CD4-positive, alpha-beta memory T cell (primary cell): ENCODE data around the gene PPEF1. TPM values are rescaled to one million over a fixed set of nuclear protein-coding genes. Genes with fewer than 3 reads are reported as not detected.

Source experiments
- CTCF ChIA-PET: fragments of 350-600 bp; sonication (Branson Sonifier 250); formaldehyde crosslinking; loops from one replicate; lab custom pipeline; 2021; ENCODE audit warnings: inconsistent platforms; ENCODE audit not compliant: partially characterized antibody; lab: Charles Lee
- POLR2A ChIA-PET: fragments of 350-600 bp; sonication (Branson Sonifier 250); formaldehyde crosslinking; loops from one replicate; lab custom pipeline; 2021; ENCODE audit not compliant: partially characterized antibody; lab: Charles Lee
- DNase-seq, 5 donors: peaks; one replicate each; pipeline versions ENCODE4 v3.0.0 to v3.0.0-alpha.2; 2020 to 2022; ENCODE audit warnings: mixed read lengths in 1 of 5
- H3K27ac ChIP-seq: one replicate; pipeline ENCODE4 v1.7.0; 2013; ENCODE audit warnings: low read depth, low read length
- H3K27me3 ChIP-seq: 2 replicates; pipeline ENCODE4 v1.7.0; 2013; ENCODE audit warnings: mild to moderate bottlenecking, low read length, moderate library complexity; ENCODE audit not compliant: insufficient read depth
- H3K36me3 ChIP-seq: 2 replicates; pipeline ENCODE4 v1.7.0; 2013; ENCODE audit warnings: mild to moderate bottlenecking, low read length, moderate library complexity; ENCODE audit not compliant: insufficient read depth
- H3K4me1 ChIP-seq: 2 replicates; pipeline ENCODE4 v1.7.0; 2013; ENCODE audit warnings: mild to moderate bottlenecking, low read length, moderate library complexity; ENCODE audit not compliant: insufficient read depth
- H3K4me3 ChIP-seq, 2 donors: one replicate each; pipeline ENCODE4 v1.7.0; 2013; ENCODE audit warnings: low read length in 2 of 2, mild to moderate bottlenecking in 1 of 2
- H3K9me3 ChIP-seq, 2 donors: one replicate each; pipeline ENCODE4 v1.7.0; 2013; ENCODE audit warnings: low read length in 2 of 2, control low read depth in 1 of 2; ENCODE audit not compliant: control insufficient read depth in 1 of 2
- H3K27ac Mint-ChIP-seq, 7 donors: one replicate each; pipeline ENCODE4 v1.8.0; 2020 to 2021; ENCODE audit warnings: mixed read lengths in 7 of 7, mild to moderate bottlenecking in 6 of 7, inconsistent platforms in 3 of 7, moderate library complexity in 3 of 7
- H3K27me3 Mint-ChIP-seq, 2 donors: one replicate each; pipeline ENCODE4 v1.8.0; 2020 to 2021; ENCODE audit warnings: mixed read lengths in 2 of 2
- H3K36me3 Mint-ChIP-seq, 2 donors: one replicate each; pipeline ENCODE4 v1.8.0; 2020 to 2021; ENCODE audit warnings: mixed read lengths in 2 of 2, inconsistent platforms in 1 of 2, mild to moderate bottlenecking in 1 of 2
- H3K4me1 Mint-ChIP-seq, 4 donors: one replicate each; pipeline ENCODE4 v1.8.0; 2020 to 2021; ENCODE audit warnings: mixed read lengths in 4 of 4, mild to moderate bottlenecking in 1 of 4
- H3K4me3 Mint-ChIP-seq, 8 donors: one replicate each; pipeline ENCODE4 v1.8.0; 2020 to 2021; ENCODE audit warnings: mixed read lengths in 8 of 8, mild to moderate bottlenecking in 7 of 8, moderate library complexity in 6 of 8, inconsistent platforms in 3 of 8
- H3K9me3 Mint-ChIP-seq, 8 donors: one replicate each; pipeline ENCODE4 v1.8.0; 2020 to 2021; ENCODE audit warnings: mixed read lengths in 8 of 8, mild to moderate bottlenecking in 5 of 8, inconsistent platforms in 3 of 8, moderate library complexity in 1 of 8
- intact Hi-C: fragments of 100-400 bp; cut with micrococcal nuclease; formaldehyde crosslinking; loops from one replicate; pipeline ENCODE4 v1.15.1; 2023
- polyA plus RNA-seq, 2 donors: library from polyadenylated mRNA; unstranded; fragments of 300-500 nt; fragmentation: Illumina TruSeq; gene quantifications; one replicate each; pipeline ENCODE4 v1.2.3, GENCODE V29; 2021
- total RNA-seq, 2 experiments: library from RNA; stranded (reverse); gene quantifications; one replicate each; pipeline ENCODE4 v1.2.3, GENCODE V29; 2021

PPEF1 gene
- total and polyA plus RNA-seq, 4 experiments from 2014 or later, result 1.00 TPM; not detected in 3

DNA sequence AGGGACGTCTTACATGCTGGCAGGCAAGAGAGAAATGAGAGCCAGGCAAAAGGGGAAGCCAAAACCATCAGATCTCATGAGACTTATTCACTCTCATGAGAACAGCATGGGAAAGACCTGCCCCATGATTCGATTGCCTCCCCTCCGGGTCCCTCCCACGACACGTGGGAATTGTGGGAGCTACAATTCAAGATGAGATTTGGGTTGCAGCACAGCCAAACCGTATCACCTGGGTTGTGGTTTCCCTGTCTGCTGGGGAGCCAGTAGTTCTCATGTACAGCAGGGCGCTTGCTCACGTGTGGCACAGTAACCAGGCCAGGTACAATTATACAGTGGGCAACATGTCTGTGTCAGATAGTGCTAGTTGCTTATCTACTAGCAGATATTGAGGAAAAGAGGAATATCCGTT is 24.5 kb upstream of the PPEF1 start:
- ChIA-PET CTCF (no interaction called here), POLR2A (interaction anchor here (1.5 kb wide), 1 partner anchor 8 kb away, joined by 4 read pairs; no protein-coding TSS in a partner anchor)
- Mint-ChIP-seq H3K27ac (no peak overlapping the region), H3K36me3 (no peaks in the 10 kb centered on the region), H3K9me3 (no peaks in the 10 kb centered on the region), H3K4me3 (no peak overlapping the region), H3K27me3 (peaks cover 0 to 2% of the 10 kb centered on the region in 2 donors), H3K4me1 (peaks cover 0 to 3% (median 1%) of the 10 kb centered on the region in 4 donors)
- intact Hi-C loops, result no loop called here
- H3K36me3 ChIP-seq, result no peaks in the 10 kb centered on the region
- no peaks in the 10 kb centered on the region for H3K4me1 ChIP-seq
- H3K9me3 ChIP-seq, result no peaks in the 10 kb centered on the region
- H3K27ac ChIP-seq, result no peak overlapping the region
- H3K27me3 ChIP-seq, result no peaks in the 10 kb centered on the region
- no peak overlapping the region for H3K4me3 ChIP-seq
- no peak for DNase-seq

DNA sequence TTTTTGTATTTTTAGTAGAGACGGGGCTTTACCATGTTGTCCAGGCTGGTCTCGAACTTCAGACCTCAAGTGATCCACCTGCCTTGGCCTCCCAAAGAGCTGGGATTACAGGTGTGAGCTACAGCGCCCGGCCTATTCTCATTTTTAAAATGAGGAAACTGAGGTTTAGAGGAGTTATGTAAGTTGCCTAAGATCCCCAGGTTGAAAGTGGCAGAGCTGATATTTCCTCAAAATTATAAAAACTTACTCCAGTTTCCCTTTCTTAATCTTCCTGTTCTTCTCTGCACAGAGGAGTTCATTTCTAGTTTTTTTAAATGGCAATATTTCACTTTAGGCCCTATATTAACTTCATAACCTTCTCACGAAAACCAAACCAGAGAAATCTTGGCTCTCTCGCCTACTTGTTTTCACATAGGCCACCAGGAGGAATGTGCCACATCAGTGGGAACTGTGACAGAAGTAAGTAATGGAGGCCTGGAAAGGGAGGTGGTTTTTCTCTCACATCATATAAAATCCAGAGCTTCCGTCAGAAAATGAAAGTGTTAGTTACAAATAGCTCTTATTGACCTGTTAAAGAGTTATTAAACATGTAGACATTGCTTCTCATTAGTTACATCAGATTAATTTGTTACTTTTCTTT is 19.5 kb upstream of the PPEF1 start:
- ChIA-PET POLR2A (no interaction called here), CTCF (no interaction called here)
- Mint-ChIP-seq H3K36me3 (no peaks in the 10 kb centered on the region), H3K27ac (no peak overlapping the region), H3K4me1 (no peaks in the 10 kb centered on the region), H3K4me3 (no peak overlapping the region), H3K9me3 (no peaks in the 10 kb centered on the region), H3K27me3 (peaks cover 0 to 3% of the 10 kb centered on the region in 2 donors)
- no peak for DNase-seq
- no peak overlapping the region for H3K27ac ChIP-seq
- no peaks in the 10 kb centered on the region for H3K27me3 ChIP-seq
- no peaks in the 10 kb centered on the region for H3K36me3 ChIP-seq
- no peaks in the 10 kb centered on the region for H3K9me3 ChIP-seq
- H3K4me3 ChIP-seq, result no peak overlapping the region
- intact Hi-C loops, result no loop called here
- no peaks in the 10 kb centered on the region for H3K4me1 ChIP-seq

DNA sequence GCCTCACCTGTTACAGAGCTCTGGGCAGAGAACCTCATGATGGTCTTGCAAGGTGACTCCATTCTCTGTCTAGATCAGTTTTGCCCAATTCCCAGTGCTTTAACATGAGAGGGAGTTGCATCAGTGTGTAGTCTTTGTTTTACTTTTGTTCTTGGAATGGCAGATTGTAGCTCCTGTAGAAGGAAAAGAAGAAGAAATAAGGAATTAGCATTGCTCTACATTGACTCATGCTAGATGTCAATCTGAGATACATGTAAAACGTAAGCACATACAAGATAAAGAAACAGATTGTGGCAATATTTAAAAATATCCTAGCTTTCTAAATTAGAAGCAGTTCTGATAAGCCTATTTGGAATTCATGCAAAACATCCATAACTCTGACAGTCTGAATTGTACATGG is 16.0 kb upstream of the PPEF1 start:
- H3K4me3 ChIP-seq, result no peak overlapping the region
- H3K4me3 Mint-ChIP-seq, result no peak overlapping the region
- H3K27ac ChIP-seq, result no peak overlapping the region
- no peaks in the 10 kb centered on the region for H3K9me3 ChIP-seq
- no peak for DNase-seq
- H3K27me3 ChIP-seq, result no peaks in the 10 kb centered on the region
- H3K36me3 ChIP-seq, result no peaks in the 10 kb centered on the region
- no peaks in the 10 kb centered on the region for H3K4me1 ChIP-seq
- no peak overlapping the region for H3K27ac Mint-ChIP-seq
- peaks cover 0 to 3% (median under 1%) of the 10 kb centered on the region in 8 donors for H3K9me3 Mint-ChIP-seq
- POLR2A ChIA-PET, result no interaction called here
- CTCF ChIA-PET, result no interaction called here
- intact Hi-C loops, result no loop called here
- no peaks in the 10 kb centered on the region for H3K36me3 Mint-ChIP-seq
- peaks cover 0 to 5% of the 10 kb centered on the region in 2 donors for H3K27me3 Mint-ChIP-seq
- H3K4me1 Mint-ChIP-seq, result no peaks in the 10 kb centered on the region

DNA sequence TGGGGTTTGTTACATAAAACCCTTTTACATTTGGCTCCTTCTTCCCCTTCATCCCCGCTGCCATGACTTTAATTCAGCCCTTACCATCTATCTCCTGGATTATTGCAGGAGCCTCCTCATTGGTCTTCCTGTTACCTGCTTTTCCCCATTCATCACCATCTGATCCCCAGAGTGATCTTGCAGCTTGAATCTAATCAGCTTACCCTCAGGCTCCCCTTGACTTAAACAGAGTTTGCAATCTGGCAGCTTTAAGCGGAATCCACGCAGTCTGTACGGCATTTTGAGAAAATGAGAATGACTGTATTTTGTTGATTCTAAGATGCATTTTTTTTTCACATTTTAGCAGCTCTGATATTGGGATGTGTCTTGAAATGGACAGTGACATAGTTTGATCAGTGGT is 14.9 kb upstream of the PPEF1 start:
- no peak overlapping the region for H3K4me3 Mint-ChIP-seq
- H3K36me3 Mint-ChIP-seq, result no peaks in the 10 kb centered on the region
- Histone ChIP-seq H3K4me3 (no peak overlapping the region), H3K4me1 (no peaks in the 10 kb centered on the region), H3K36me3 (no peaks in the 10 kb centered on the region), H3K27me3 (no peaks in the 10 kb centered on the region), H3K27ac (no peak overlapping the region), H3K9me3 (no peaks in the 10 kb centered on the region)
- peaks cover under 1 to 6% of the 10 kb centered on the region in 2 donors for H3K27me3 Mint-ChIP-seq
- intact Hi-C loops, result no loop called here
- no peak for DNase-seq
- H3K9me3 Mint-ChIP-seq, result peaks cover 0 to 3% (median under 1%) of the 10 kb centered on the region in 8 donors
- H3K27ac Mint-ChIP-seq, result no peak overlapping the region
- ChIA-PET CTCF (no interaction called here), POLR2A (no interaction called here)
- H3K4me1 Mint-ChIP-seq, result no peaks in the 10 kb centered on the region

DNA sequence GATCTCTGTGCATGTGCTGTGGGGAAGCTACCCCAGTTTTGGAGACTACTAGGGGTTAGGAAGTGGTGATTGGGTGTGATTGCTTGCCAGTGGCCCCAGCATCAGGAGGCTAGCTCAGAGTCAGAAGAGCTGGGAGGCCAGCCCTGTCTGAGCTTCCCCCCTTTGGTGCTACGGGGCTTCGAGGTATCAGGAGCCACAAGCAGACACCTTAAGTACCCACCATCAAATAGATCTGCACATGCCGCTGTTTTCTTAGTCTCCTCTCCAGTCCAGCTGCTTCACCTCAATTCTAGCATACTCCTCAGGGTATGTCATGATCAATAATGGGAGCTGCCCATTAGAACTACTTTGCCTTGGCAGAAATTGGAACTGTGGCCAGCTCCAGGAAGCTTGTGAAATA is 10.8 kb upstream of the PPEF1 start:
- no peaks in the 10 kb centered on the region for H3K27me3 ChIP-seq
- no peaks in the 10 kb centered on the region for H3K4me1 ChIP-seq
- H3K27ac Mint-ChIP-seq, result no peak overlapping the region
- no peak for DNase-seq
- H3K27me3 Mint-ChIP-seq, result peaks cover 3 to 4% of the 10 kb centered on the region in 2 donors
- peaks cover 0 to 4% (median under 1%) of the 10 kb centered on the region in 8 donors for H3K9me3 Mint-ChIP-seq
- H3K4me3 Mint-ChIP-seq, result no peak overlapping the region
- ChIA-PET CTCF (no interaction called here), POLR2A (no interaction called here)
- H3K4me3 ChIP-seq, result no peak overlapping the region
- H3K27ac ChIP-seq, result no peak overlapping the region
- no peaks in the 10 kb centered on the region for H3K4me1 Mint-ChIP-seq
- intact Hi-C loops, result no loop called here
- H3K9me3 ChIP-seq, result no peaks in the 10 kb centered on the region
- no peaks in the 10 kb centered on the region for H3K36me3 Mint-ChIP-seq
- H3K36me3 ChIP-seq, result no peaks in the 10 kb centered on the region

DNA sequence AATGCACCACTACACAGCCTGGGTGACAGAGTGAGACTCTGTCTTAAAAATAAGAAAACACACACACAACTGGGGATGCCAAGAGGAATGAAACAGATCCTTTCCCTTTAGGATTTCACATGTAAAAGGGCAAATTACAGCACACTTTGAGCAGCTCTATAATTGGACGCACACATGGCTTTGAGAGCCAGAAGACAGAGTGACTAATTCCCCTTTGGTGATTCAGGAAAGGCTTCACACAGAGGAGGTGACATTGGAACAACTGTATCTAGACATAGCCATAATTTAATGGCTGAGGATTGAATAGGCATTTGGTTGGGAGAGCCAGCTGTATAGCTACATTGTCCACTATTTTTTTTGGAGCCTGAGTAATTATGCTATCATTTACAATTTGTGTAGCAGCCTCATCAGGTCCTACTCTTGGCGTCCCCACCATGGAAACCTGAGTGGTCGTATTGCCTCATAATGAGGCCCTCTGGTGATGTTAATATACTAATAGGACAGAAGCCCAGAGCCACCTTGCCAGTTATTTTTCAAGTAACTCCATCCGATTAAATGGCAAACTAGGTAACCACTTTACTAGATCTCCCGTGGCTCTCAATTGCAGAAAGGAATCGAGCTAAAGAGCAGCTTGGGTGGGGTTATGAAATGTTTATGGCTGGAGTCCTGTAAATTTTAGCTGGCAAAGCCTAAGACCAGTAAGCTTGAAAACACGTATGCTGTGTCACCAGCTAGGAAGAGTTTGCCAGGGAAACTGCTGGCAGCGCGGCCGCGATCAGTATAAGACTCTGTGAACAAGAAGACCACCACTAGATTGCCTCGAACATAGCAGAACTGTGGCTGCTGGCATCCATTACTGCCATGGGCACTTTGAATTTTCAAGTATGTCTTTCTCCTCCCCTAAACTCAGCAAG is 8.5 kb upstream of the PPEF1 start:
- Histone ChIP-seq H3K9me3 (no peaks in the 10 kb centered on the region), H3K27ac (no peak overlapping the region), H3K4me1 (no peaks in the 10 kb centered on the region), H3K36me3 (no peaks in the 10 kb centered on the region), H3K27me3 (no peaks in the 10 kb centered on the region), H3K4me3 (no peak overlapping the region)
- ChIA-PET POLR2A (no interaction called here), CTCF (no interaction called here)
- no peaks in the 10 kb centered on the region for H3K4me1 Mint-ChIP-seq
- DNase-seq, result no peak
- H3K27me3 Mint-ChIP-seq, result peaks cover 3 to 6% of the 10 kb centered on the region in 2 donors
- no peak overlapping the region for H3K4me3 Mint-ChIP-seq
- H3K27ac Mint-ChIP-seq, result no peak overlapping the region
- no peaks in the 10 kb centered on the region for H3K36me3 Mint-ChIP-seq
- H3K9me3 Mint-ChIP-seq, result peaks cover 0 to 4% (median under 1%) of the 10 kb centered on the region in 8 donors
- intact Hi-C loops, result no loop called here

DNA sequence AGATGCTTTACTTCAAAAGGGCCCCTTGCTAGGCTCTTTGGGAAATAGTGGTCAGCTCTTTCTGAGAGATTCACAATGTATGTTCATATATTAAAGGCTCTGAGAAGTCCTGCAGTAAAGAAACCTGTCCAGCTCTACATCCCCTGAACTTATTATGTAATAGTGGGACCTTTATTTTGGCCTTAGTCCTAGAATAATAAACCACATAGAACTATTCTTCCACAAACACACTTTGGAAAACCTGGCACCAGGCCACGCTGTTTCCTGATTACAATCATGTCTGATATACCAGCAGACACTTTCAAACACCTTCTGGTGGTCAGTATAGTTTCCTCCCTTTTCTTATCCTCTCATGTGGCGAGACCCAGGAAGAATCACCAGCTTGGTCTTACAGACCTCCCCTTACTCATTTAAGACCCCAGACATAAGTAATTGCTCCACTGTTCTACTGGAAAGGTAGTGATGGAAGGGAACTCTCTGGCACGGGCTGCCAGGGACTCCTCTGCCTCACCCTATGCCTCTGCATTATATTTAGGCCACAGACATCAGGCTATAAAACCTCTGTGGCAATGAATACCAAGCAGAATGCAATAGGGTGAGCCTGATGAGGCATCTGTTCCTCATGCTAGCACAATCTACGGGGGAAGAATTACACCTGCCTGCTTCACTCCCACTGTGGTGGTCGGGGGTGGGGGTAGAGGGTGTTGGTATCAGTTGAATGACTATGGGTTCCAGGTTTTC is 5.7 kb upstream of the PPEF1 start:
- H3K9me3 Mint-ChIP-seq, result peaks cover 0 to 1% (median 0%) of the 10 kb centered on the region in 8 donors
- H3K27me3 Mint-ChIP-seq, result peaks cover 2 to 6% of the 10 kb centered on the region in 2 donors
- H3K36me3 Mint-ChIP-seq, result no peaks in the 10 kb centered on the region
- Histone ChIP-seq H3K36me3 (no peaks in the 10 kb centered on the region), H3K27me3 (no peaks in the 10 kb centered on the region), H3K4me1 (no peaks in the 10 kb centered on the region), H3K9me3 (no peaks in the 10 kb centered on the region), H3K4me3 (no peak overlapping the region), H3K27ac (no peak overlapping the region)
- H3K27ac Mint-ChIP-seq, result no peak overlapping the region
- DNase-seq, result no peak
- no peak overlapping the region for H3K4me3 Mint-ChIP-seq
- CTCF ChIA-PET, result interaction anchor here (0.7 kb wide), 1 partner anchor 90 kb away, joined by 3 read pairs; no protein-coding TSS in a partner anchor
- intact Hi-C loops, result no loop called here
- POLR2A ChIA-PET, result no interaction called here
- no peaks in the 10 kb centered on the region for H3K4me1 Mint-ChIP-seq
